SH-SY5Y (cell line): Measurements from ENCODE around the gene CELA1.

Experiments used
- GATA2 ChIP-seq: IDR thresholded peaks from 2 replicates; pipeline ENCODE4 v1.6.1; 2011; ENCODE audit warnings: mild to moderate bottlenecking, low read depth, low read length
- GATA3 ChIP-seq: IDR thresholded peaks from 2 replicates; pipeline ENCODE4 v1.6.1; 2011; ENCODE audit warnings: low read depth, mild to moderate bottlenecking, low read length, moderate library complexity

DNA sequence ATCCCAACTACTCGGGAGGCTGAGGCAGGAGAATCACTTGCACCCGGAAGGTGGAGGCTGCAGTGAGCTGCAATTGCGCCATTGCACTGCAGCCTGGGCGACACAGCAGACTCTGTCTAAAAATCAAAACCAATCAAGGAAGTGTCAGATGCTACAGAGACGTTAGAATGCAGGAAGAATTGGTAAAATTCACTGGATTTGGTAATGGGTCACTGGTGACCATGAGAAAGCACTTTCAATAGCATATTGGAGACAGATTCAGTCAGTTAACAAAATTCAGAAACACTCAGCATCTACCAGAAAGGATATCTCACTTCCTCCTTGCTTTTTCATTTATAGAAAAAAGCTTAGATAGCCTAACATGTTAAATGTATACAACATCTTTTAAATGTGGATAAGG, 40.0 kb downstream of the CELA1 start:
- TF ChIP-seq GATA2 (no peak), GATA3 (no peak)
